GM12874 (cell line): ENCODE results near the gene VASP.

Source experiments
- CTCF ChIP-seq: IDR thresholded peaks from 2 replicates; pipeline ENCODE4 v1.5.1; 2011; ENCODE audit warnings: low read depth, mild to moderate bottlenecking, control low read depth, low read length, moderate library complexity; ENCODE audit not compliant: insufficient read depth

VASP gene

GRCh38 chr19:45467115-45467455 lies 40.2 kb upstream of the VASP start:
- TF ChIP-seq CTCF, result no peak

- TF ChIP-seq CTCF, result no peak
Measured at GRCh38 chr19:45467456-45468158, 39.7 kb upstream of the VASP start, which contains the start of gene FOSB. Gene FOSB, plus strand, starts transcription at chr19:45467996. Its CDS starts 591 bp downstream, at chr19:45468587.

- TF ChIP-seq CTCF, result no peak
Measured at GRCh38 chr19:45468159-45468651, 39.1 kb upstream of the VASP start.

- TF ChIP-seq CTCF, result no peak
Measured at GRCh38 chr19:45468803-45469131, 38.5 kb upstream of the VASP start.

- no peak for TF ChIP-seq CTCF
Measured at GRCh38 chr19:45469132-45469944, 37.9 kb upstream of the VASP start.

- TF ChIP-seq CTCF, result no peak
Measured at GRCh38 chr19:45469945-45470761, 37.1 kb upstream of the VASP start.

GRCh38 chr19:45470762-45471081 lies 36.6 kb upstream of the VASP start:
- no peak for TF ChIP-seq CTCF
